Measurements from ENCODE around the gene ZNF343.

The ZNF343 gene

DNA sequence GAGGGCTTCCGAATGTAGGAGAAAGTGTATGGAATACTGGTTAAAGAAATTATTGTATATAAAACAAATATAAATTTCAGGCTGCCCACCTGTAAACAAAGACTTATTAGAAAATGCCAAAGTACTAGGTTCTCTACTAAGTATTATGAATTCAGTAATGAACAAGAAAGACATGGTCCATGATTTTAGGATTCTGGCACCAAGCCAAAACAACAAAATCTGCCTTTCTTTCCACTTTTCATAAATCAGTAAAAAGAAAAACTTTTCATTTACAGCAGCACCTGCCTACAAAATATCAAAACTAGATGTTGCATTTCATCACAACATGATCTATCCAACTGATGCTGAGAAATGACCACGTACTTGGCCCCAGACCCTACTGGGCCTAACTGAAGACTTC lies 23.6 kb downstream of the ZNF343 start:
- H3K79me2 ChIP-seq (ENCODE audit: control insufficient read depth, low read length), result no peaks in the 10 kb centered on the region
- no peak overlapping the region for H3K4me2 ChIP-seq (ENCODE audit: low read length)
- peaks cover 81% of the 10 kb centered on the region for H3K36me3 ChIP-seq (ENCODE audit: control insufficient read depth, low read length)
- H3K9me3 ChIP-seq (ENCODE audit: control insufficient read depth, insufficient read depth, low read length), result no peaks in the 10 kb centered on the region
- no peaks in the 10 kb centered on the region for H3K27me3 ChIP-seq (ENCODE audit: control insufficient read depth, low read length)
- no peak overlapping the region for H3K4me3 ChIP-seq (ENCODE audit: low read length)
- TF ChIP-seq, protein P1, sequence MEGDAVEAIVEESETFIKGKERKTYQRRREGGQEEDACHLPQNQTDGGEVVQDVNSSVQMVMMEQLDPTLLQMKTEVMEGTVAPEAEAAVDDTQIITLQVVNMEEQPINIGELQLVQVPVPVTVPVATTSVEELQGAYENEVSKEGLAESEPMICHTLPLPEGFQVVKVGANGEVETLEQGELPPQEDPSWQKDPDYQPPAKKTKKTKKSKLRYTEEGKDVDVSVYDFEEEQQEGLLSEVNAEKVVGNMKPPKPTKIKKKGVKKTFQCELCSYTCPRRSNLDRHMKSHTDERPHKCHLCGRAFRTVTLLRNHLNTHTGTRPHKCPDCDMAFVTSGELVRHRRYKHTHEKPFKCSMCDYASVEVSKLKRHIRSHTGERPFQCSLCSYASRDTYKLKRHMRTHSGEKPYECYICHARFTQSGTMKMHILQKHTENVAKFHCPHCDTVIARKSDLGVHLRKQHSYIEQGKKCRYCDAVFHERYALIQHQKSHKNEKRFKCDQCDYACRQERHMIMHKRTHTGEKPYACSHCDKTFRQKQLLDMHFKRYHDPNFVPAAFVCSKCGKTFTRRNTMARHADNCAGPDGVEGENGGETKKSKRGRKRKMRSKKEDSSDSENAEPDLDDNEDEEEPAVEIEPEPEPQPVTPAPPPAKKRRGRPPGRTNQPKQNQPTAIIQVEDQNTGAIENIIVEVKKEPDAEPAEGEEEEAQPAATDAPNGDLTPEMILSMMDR (IDR thresholded peaks at IDR 0.05; ENCODE audit: low read depth, low read length, poor library complexity, severe bottlenecking), result no peak
- no peak for TF ChIP-seq EZH2phosphoT487 (IDR thresholded peaks at IDR 0.05; ENCODE audit: borderline replicate concordance, low read length)
- no peaks in the 10 kb centered on the region for H3F3A ChIP-seq (ENCODE audit: control insufficient read depth, insufficient read depth)
- H4K20me1 ChIP-seq (ENCODE audit: control insufficient read depth, insufficient read depth, low read depth, low read length), result no peaks in the 10 kb centered on the region
- H3K9me2 ChIP-seq (replicated peaks; ENCODE audit: control insufficient read depth, low read length), result no peaks in the 10 kb centered on the region
- H3K4me1 ChIP-seq (ENCODE audit: control insufficient read depth, low read length), result no peaks in the 10 kb centered on the region
- no peak overlapping the region for H3K27ac ChIP-seq (ENCODE audit: low read depth, low read length)

- TF ChIP-seq EZH2phosphoT487 (IDR thresholded peaks at IDR 0.05; ENCODE audit: borderline replicate concordance, low read length), result no peak
- TF ChIP-seq, protein P1 (IDR thresholded peaks at IDR 0.05; ENCODE audit: low read depth, low read length, poor library complexity, severe bottlenecking), result no peak
- no peak overlapping the region for H3K4me2 ChIP-seq (ENCODE audit: low read length)
- H3K9me2 ChIP-seq (replicated peaks; ENCODE audit: control insufficient read depth, low read length), result no peaks in the 10 kb centered on the region
- peaks cover 72% of the 10 kb centered on the region for H3K36me3 ChIP-seq (ENCODE audit: control insufficient read depth, low read length)
- no peak overlapping the region for H3K27ac ChIP-seq (ENCODE audit: low read depth, low read length)
- no peak overlapping the region for H3K4me3 ChIP-seq (ENCODE audit: low read length)
- no peaks in the 10 kb centered on the region for H3F3A ChIP-seq (ENCODE audit: control insufficient read depth, insufficient read depth)
- no peaks in the 10 kb centered on the region for H3K9me3 ChIP-seq (ENCODE audit: control insufficient read depth, insufficient read depth, low read length)
- no peaks in the 10 kb centered on the region for H4K20me1 ChIP-seq (ENCODE audit: control insufficient read depth, insufficient read depth, low read depth, low read length)
- no peaks in the 10 kb centered on the region for H3K4me1 ChIP-seq (ENCODE audit: control insufficient read depth, low read length)
- H3K79me2 ChIP-seq (ENCODE audit: control insufficient read depth, low read length), result no peaks in the 10 kb centered on the region
- no peaks in the 10 kb centered on the region for H3K27me3 ChIP-seq (ENCODE audit: control insufficient read depth, low read length)
These were observed 25.2 kb downstream of the ZNF343 start for GRCh38 chr20:2483504-2483903.

DNA sequence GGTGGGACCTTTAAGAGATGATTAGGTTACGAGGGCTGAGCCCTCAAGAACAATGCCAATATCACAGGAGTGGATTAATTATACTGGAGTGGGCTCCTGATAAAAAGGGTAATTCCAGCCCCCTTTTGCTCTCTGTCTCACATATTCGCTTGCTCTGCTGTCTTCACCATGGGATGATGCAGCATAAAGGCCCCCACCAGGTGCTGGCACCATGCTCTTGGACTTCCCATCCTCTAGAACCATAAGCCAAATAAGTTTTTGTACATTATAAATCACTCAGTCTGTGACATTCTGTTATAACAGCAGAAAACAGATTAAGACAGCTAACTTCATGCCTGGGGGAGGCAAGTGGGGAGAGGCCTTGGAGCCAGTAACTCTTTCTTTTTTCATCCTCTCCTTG lies 28.3 kb downstream of the ZNF343 start:
- Histone ChIP-seq H3K27ac (ENCODE audit: low read depth, low read length) (no peak overlapping the region), H3K9me3 (ENCODE audit: control insufficient read depth, insufficient read depth, low read length) (no peaks in the 10 kb centered on the region), H3K27me3 (ENCODE audit: control insufficient read depth, low read length) (no peaks in the 10 kb centered on the region), H3K4me2 (ENCODE audit: low read length) (no peak overlapping the region), H3K79me2 (ENCODE audit: control insufficient read depth, low read length) (no peaks in the 10 kb centered on the region; the same call in 1 of the 2 replicates), H4K20me1 (ENCODE audit: control insufficient read depth, insufficient read depth, low read depth, low read length) (no peaks in the 10 kb centered on the region), H3K4me1 (ENCODE audit: control insufficient read depth, low read length) (peaks cover 9% of the 10 kb centered on the region), H3K4me3 (ENCODE audit: low read length) (no peak overlapping the region), H3F3A (ENCODE audit: control insufficient read depth, insufficient read depth) (no peaks in the 10 kb centered on the region), H3K9me2 (replicated peaks; ENCODE audit: control insufficient read depth, low read length) (no peaks in the 10 kb centered on the region), H3K36me3 (ENCODE audit: control insufficient read depth, low read length) (peaks cover 51% of the 10 kb centered on the region)
- TF ChIP-seq, protein P1 (IDR thresholded peaks at IDR 0.05; ENCODE audit: low read depth, low read length, poor library complexity, severe bottlenecking), result no peak
- TF ChIP-seq EZH2phosphoT487 (IDR thresholded peaks at IDR 0.05; ENCODE audit: borderline replicate concordance, low read length), result no peak

Measured in DOHH2 (cell line).